Panc1 (cell line): ENCODE results near the gene CHRNB4. TPM values are rescaled to one million over a fixed set of nuclear protein-coding genes. Genes with fewer than 3 reads are reported as not detected.

Source experiments
- ATAC-seq: fragments of 200-7000 bp; cut with Tn5 transposase; 2 replicates; pipeline ENCODE4 v1.9.1; 2020; ENCODE audit warnings: mild to moderate bottlenecking, moderate library complexity
- Bru-seq: library from RNA; stranded (reverse); fragments of 400-500 nt; gene quantifications from one replicate; lab custom pipeline; 2021; lab: Mats Ljungman, UMichigan
- BruChase-seq, 2 experiments: library from RNA; stranded (reverse); fragments of 400-500 nt; gene quantifications; one replicate each; lab custom pipeline; 2021; lab: Mats Ljungman, UMichigan
- BruUV-seq: library from RNA; stranded (reverse); fragments of 400-500 nt; replicated peaks from 2 replicates; lab custom pipeline; 2021; lab: Mats Ljungman, UMichigan
- CTCF ChIA-PET: fragments of 300-600 bp; sonication (Branson Sonifier 250); formaldehyde crosslinking; loops from one replicate; lab custom pipeline; 2022; ENCODE audit warnings: antibody characterized with exemption; lab: Charles Lee
- POLR2A ChIA-PET: fragments of 300-600 bp; sonication (Branson Sonifier 250); formaldehyde crosslinking; loops from one replicate; lab custom pipeline; 2022; ENCODE audit warnings: antibody characterized with exemption; lab: Charles Lee
- DNase-seq: peaks from one replicate; pipeline ENCODE4 v3.0.0-alpha.2; 2010; ENCODE audit warnings: low read depth, low spot score
- H3K27ac ChIP-seq: 2 replicates; pipeline ENCODE4 v1.5.1; 2011; ENCODE audit warnings: mild to moderate bottlenecking, low read length, inconsistent platforms
- H3K27me3 ChIP-seq: fragments of 200-500 bp; sonication (Bioruptor generic); 2 replicates; pipeline ENCODE4 v1.6.0; 2014; ENCODE audit warnings: low read length, inconsistent platforms; ENCODE audit not compliant: control insufficient read depth, insufficient read depth
- H3K36me3 ChIP-seq: fragments of 200-500 bp; sonication (Bioruptor generic); 2 replicates; pipeline ENCODE4 v1.5.1; 2014; ENCODE audit warnings: inconsistent platforms, mild to moderate bottlenecking, low read length, moderate library complexity; ENCODE audit not compliant: control insufficient read depth, insufficient read depth
- H3K4me1 ChIP-seq: 2 replicates; pipeline ENCODE4 v1.5.1; 2011; ENCODE audit warnings: inconsistent platforms, mild to moderate bottlenecking, low read length, moderate library complexity; ENCODE audit not compliant: control insufficient read depth, insufficient read depth
- H3K4me3 ChIP-seq, 2 experiments: 2 replicates each; pipeline ENCODE4 v1.5.1; 2011 to 2012; ENCODE audit warnings: low read depth in 2 of 2, low read length in 2 of 2, mild to moderate bottlenecking in 2 of 2, inconsistent platforms in 1 of 2, moderate library complexity in 1 of 2
- H3K9me3 ChIP-seq: fragments of 200-500 bp; sonication (Bioruptor generic); 2 replicates; pipeline ENCODE4 v1.5.1; 2014; ENCODE audit warnings: low read depth, mild to moderate bottlenecking, inconsistent platforms, low read length, moderate library complexity; ENCODE audit not compliant: control insufficient read depth, insufficient read depth
- POLR2AphosphoS5 ChIP-seq: IDR thresholded peaks from 2 replicates; pipeline ENCODE4 v1.6.1; 2012; ENCODE audit warnings: mild to moderate bottlenecking, low read depth, low read length, moderate library complexity
- SIN3A ChIP-seq: IDR thresholded peaks from 2 replicates; pipeline ENCODE4 v1.6.1; 2012; ENCODE audit warnings: low read depth, mild to moderate bottlenecking, low read length, moderate library complexity, borderline replicate concordance; ENCODE audit not compliant: insufficient read depth
- TCF7L2 ChIP-seq: IDR thresholded peaks from 2 replicates; pipeline ENCODE4 v1.6.1; 2011; ENCODE audit warnings: mild to moderate bottlenecking, low read depth, low read length, inconsistent platforms
- in situ Hi-C: cut with HindIII; loops from 2 replicates; pipeline ENCODE4 v1.10.0; 2016; ENCODE audit warnings: low sequenced_read_pairs, low pct_unique_long_range_greater_than_20kb
- intact Hi-C: fragments of 100-400 bp; cut with micrococcal nuclease; formaldehyde crosslinking; loops from one replicate; pipeline ENCODE4 v1.10.0; 2022; ENCODE audit not compliant: unreplicated experiment
- long read RNA-seq: library from polyadenylated mRNA; unstranded; transcript quantifications from one replicate; pipeline ENCODE4 v2.0.0, GENCODE V29; 2021; ENCODE audit not compliant: unreplicated experiment
- polyA plus RNA-seq: library from polyadenylated mRNA; unstranded; fragments of >200 nt; gene quantifications from one replicate; pipeline ENCODE4 v1.2.1, GENCODE V29; 2012; ENCODE audit warnings: missing spikeins; ENCODE audit not compliant: insufficient read length
- total RNA-seq: library from RNA; stranded (reverse); gene quantifications from one replicate; pipeline ENCODE4 v1.2.1, GENCODE V29; 2021; ENCODE audit not compliant: unreplicated experiment
- TF ChIP-seq, protein P1 (sequence below): fragments of 450-650 bp; IDR thresholded peaks from 2 replicates; pipeline ENCODE4 v1.5.1; 2017; ENCODE audit warnings: mild to moderate bottlenecking
- TF ChIP-seq, protein P2 (sequence below), 2 experiments: IDR thresholded peaks; 2 replicates each; pipeline ENCODE4 v1.6.1; 2011 to 2012; ENCODE audit warnings: low read depth in 2 of 2, control low read depth in 1 of 2, low read length in 1 of 2, mild to moderate bottlenecking in 1 of 2, moderate library complexity in 1 of 2; ENCODE audit not compliant: insufficient read depth in 1 of 2

CHRNB4 gene, protein sequence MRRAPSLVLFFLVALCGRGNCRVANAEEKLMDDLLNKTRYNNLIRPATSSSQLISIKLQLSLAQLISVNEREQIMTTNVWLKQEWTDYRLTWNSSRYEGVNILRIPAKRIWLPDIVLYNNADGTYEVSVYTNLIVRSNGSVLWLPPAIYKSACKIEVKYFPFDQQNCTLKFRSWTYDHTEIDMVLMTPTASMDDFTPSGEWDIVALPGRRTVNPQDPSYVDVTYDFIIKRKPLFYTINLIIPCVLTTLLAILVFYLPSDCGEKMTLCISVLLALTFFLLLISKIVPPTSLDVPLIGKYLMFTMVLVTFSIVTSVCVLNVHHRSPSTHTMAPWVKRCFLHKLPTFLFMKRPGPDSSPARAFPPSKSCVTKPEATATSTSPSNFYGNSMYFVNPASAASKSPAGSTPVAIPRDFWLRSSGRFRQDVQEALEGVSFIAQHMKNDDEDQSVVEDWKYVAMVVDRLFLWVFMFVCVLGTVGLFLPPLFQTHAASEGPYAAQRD
- not detected for total RNA-seq
- polyA plus RNA-seq: 0.15 TPM
- Bru-seq, nascent RNA: not detected
- BruChase-seq, experiment 1, labeled RNA remaining after a 2-hour chase: percentile 9 among the genes with signal in this experiment
- percentile 12 among the genes with signal in this experiment for BruChase-seq, experiment 2, labeled RNA remaining after a 6-hour chase
- long read RNA-seq: 0 reads

DNA sequence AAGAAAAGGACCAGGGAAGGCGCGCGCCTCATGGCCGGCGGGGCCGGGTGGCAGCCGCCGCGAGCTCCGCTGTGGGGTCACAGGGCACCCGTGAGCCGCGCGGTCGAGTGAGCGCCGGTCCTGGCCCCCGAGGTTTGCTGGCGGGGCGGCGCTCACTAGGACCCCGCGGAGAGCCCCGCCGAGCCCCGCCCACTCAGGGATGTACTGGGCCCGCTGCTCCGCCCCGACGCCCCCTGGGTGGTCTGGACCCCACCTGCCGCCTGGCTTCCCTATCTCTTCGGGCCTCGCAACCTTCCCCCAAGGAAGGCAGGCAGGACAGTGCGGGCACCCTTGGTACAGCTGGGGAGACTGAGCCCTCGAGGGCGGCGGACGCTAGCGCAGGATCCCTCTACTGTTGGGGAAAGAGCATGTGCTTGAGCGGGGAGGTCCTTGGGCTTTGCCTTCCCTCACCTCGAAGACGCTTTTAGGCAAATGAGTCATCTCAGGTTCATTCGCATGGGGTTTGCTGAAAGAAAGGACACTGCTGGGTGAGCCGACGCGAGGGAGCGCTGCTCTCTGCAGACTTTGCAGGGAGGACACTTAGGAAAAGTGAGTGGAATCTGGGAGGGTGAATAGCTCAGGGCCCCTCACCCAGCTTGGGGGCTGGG, at the start of gene CHRNB4:
TSS of gene CHRNB4 (minus strand) at position 109 of the 647 bp plus-strand sequence. CDS start at position 32, 77 bp downstream.
- ATAC-seq (peak; percentile 69), DNase-seq (no peak)
- Histone ChIP-seq H3K9me3 (no peaks in the 10 kb centered on the region), H3K4me3 (peak within 1 kb of the TSS; percentile 41 to 43), H3K27ac (no peak within 1 kb of the TSS), H3K27me3 (no peaks in the 10 kb centered on the region), H3K4me1 (no peaks in the 10 kb centered on the region), H3K36me3 (no peaks in the 10 kb centered on the region)
- TF ChIP-seq, protein P1, sequence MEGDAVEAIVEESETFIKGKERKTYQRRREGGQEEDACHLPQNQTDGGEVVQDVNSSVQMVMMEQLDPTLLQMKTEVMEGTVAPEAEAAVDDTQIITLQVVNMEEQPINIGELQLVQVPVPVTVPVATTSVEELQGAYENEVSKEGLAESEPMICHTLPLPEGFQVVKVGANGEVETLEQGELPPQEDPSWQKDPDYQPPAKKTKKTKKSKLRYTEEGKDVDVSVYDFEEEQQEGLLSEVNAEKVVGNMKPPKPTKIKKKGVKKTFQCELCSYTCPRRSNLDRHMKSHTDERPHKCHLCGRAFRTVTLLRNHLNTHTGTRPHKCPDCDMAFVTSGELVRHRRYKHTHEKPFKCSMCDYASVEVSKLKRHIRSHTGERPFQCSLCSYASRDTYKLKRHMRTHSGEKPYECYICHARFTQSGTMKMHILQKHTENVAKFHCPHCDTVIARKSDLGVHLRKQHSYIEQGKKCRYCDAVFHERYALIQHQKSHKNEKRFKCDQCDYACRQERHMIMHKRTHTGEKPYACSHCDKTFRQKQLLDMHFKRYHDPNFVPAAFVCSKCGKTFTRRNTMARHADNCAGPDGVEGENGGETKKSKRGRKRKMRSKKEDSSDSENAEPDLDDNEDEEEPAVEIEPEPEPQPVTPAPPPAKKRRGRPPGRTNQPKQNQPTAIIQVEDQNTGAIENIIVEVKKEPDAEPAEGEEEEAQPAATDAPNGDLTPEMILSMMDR: no peak
- TF ChIP-seq, protein P2, sequence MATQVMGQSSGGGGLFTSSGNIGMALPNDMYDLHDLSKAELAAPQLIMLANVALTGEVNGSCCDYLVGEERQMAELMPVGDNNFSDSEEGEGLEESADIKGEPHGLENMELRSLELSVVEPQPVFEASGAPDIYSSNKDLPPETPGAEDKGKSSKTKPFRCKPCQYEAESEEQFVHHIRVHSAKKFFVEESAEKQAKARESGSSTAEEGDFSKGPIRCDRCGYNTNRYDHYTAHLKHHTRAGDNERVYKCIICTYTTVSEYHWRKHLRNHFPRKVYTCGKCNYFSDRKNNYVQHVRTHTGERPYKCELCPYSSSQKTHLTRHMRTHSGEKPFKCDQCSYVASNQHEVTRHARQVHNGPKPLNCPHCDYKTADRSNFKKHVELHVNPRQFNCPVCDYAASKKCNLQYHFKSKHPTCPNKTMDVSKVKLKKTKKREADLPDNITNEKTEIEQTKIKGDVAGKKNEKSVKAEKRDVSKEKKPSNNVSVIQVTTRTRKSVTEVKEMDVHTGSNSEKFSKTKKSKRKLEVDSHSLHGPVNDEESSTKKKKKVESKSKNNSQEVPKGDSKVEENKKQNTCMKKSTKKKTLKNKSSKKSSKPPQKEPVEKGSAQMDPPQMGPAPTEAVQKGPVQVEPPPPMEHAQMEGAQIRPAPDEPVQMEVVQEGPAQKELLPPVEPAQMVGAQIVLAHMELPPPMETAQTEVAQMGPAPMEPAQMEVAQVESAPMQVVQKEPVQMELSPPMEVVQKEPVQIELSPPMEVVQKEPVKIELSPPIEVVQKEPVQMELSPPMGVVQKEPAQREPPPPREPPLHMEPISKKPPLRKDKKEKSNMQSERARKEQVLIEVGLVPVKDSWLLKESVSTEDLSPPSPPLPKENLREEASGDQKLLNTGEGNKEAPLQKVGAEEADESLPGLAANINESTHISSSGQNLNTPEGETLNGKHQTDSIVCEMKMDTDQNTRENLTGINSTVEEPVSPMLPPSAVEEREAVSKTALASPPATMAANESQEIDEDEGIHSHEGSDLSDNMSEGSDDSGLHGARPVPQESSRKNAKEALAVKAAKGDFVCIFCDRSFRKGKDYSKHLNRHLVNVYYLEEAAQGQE (IDR thresholded peaks at IDR 0.05; ENCODE audit: insufficient read depth in 1 of 2, low read depth in 2 of 2, low read length in 1 of 2): no peak
- TF ChIP-seq SIN3A (no peak), POLR2AphosphoS5 (no peak), TCF7L2 (no peak)
- ChIA-PET POLR2A (no interaction called here), CTCF (no interaction called here)
- intact Hi-C loops: no loop called here
- no TSS peak for BruUV-seq
- in situ Hi-C loops: no loop called here

DNA sequence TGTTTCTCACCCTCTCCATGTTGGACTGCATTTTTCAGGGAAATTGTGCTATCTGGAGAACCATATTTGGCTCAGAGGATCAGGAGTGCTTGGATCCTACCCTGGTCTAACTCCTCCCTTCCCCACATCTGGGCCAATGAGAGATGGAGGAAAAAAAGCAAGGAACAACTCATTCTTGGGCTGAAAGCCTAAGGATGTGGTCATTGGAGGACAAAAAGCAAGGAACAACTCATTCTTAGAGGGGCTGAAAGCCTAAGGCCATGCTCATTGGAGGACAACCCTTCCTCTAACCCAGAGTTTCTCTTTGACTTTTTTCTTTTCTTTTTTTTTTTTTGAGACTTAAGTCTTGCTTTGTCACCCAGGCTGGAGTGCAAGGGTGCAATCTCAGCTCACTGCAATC, 48.6 kb upstream of the CHRNB4 start:
- H3K36me3 ChIP-seq: no peaks in the 10 kb centered on the region
- BruUV-seq: no TSS peak
- no peak overlapping the region for H3K27ac ChIP-seq
- ATAC-seq (no peak), DNase-seq (no peak)
- in situ Hi-C loops (no loop called here), intact Hi-C loops (no loop called here)
- no peaks in the 10 kb centered on the region for H3K27me3 ChIP-seq
- 0 out of 2 replicates have a peak, but pooled peaks cover 3% of the 10 kb centered on the region for H3K4me1 ChIP-seq
- no peak overlapping the region for H3K4me3 ChIP-seq
- CTCF ChIA-PET: no interaction called here
- POLR2A ChIA-PET: interaction anchor here (0.6 kb wide), 1 partner anchor 814 kb away, joined by 5 read pairs; no protein-coding TSS in a partner anchor
- TF ChIP-seq, protein P1: no peak
- TF ChIP-seq TCF7L2: no peak
- TF ChIP-seq, protein P2 (IDR thresholded peaks at IDR 0.05; ENCODE audit: insufficient read depth in 1 of 2, low read depth in 2 of 2, low read length in 1 of 2): no peak
- H3K9me3 ChIP-seq: no peaks in the 10 kb centered on the region
